ENCODE measurements around the gene IGLON5. TPM values are rescaled to one million over a fixed set of nuclear protein-coding genes. Genes with fewer than 3 reads are reported as not detected.
A peak's percentile ranks its signal among the peaks of the same experiment; 100 is the strongest.

Gene IGLON5
- polyA plus RNA-seq, 3 donors = 0.05 TPM; not detected in 2

- Mint-ChIP-seq H3K4me1 (peaks cover 28% of the 10 kb centered on the region), H3K27ac (peak overlapping the region in 2 of 7 donors; percentile 6 to 19), H3K36me3 (peaks cover 2% of the 10 kb centered on the region in 2 donors), H3K4me3 (peak overlapping the region in 1 of 2 donors; percentile 10), H3K27me3 (ENCODE audit: low read depth in 3 of 3) (peaks cover 46 to 62% (median 55%) of the 10 kb centered on the region in 3 donors), H3K9me3 (peaks cover 0 to 19% (median 3%) of the 10 kb centered on the region in 7 donors)
- no peak overlapping the region for H3K4me3 ChIP-seq (replicated peaks in 1 of 3; ENCODE audit: low read depth in 2 of 3, low read length in 3 of 3)
- DNase-seq = no peak
- peaks cover 13 to 28% of the 10 kb centered on the region in 2 donors for H3K4me1 ChIP-seq (ENCODE audit: control insufficient read depth in 1 of 2, insufficient read depth in 2 of 2, low read length in 2 of 2)
- no peak overlapping the region for H2AFZ ChIP-seq (ENCODE audit: insufficient read depth, low read depth, low read length, poor library complexity, severe bottlenecking)
- H3K27me3 ChIP-seq (ENCODE audit: control insufficient read depth in 2 of 2, insufficient read depth in 2 of 2, low read length in 2 of 2) = peaks cover 12 to 42% of the 10 kb centered on the region in 2 donors
- no peaks in the 10 kb centered on the region for H3K36me3 ChIP-seq (replicated peaks in 1 of 2; ENCODE audit: control insufficient read depth in 1 of 2, insufficient read depth in 2 of 2, low read length in 2 of 2)
- no peak overlapping the region for H3K9ac ChIP-seq (ENCODE audit: insufficient read depth, low read length, poor library complexity, severe bottlenecking)
- H4K20me1 ChIP-seq (ENCODE audit: insufficient read depth, low read length) = no peaks in the 10 kb centered on the region
- intact Hi-C loops (cut with micrococcal nuclease) = no loop called here
- H3K4me2 ChIP-seq (replicated peaks; ENCODE audit: extremely low read depth, low read length, poor library complexity, severe bottlenecking) = no peak overlapping the region
- no peak for TF ChIP-seq CTCF (IDR thresholded peaks at IDR 0.05)
- 79% methylated on average over 6 of the region's 6 CpGs for WGBS (ENCODE audit: insufficient coverage)
- no peaks in the 10 kb centered on the region for H3K9me3 ChIP-seq (replicated peaks in 1 of 2; ENCODE audit: control insufficient read depth in 1 of 2, insufficient read depth in 1 of 2, low read length in 2 of 2)
- H3K79me2 ChIP-seq (ENCODE audit: insufficient read depth, low read length) = no peaks in the 10 kb centered on the region
- H3K27ac ChIP-seq (ENCODE audit: low read depth in 1 of 2, low read length in 2 of 2) = no peak overlapping the region
These were observed 12.7 kb downstream of the IGLON5 start for GRCh38 chr19:51324167-51324481.

- H2AFZ ChIP-seq (ENCODE audit: insufficient read depth, low read depth, low read length, poor library complexity, severe bottlenecking) = no peak overlapping the region
- Mint-ChIP-seq H3K4me3 (peak overlapping the region in 1 of 2 donors; percentile 73), H3K36me3 (peaks cover 2% of the 10 kb centered on the region in 2 donors), H3K27ac (peak overlapping the region in 3 of 7 donors; percentile 62 to 68 (median 65)), H3K4me1 (peaks cover 28% of the 10 kb centered on the region), H3K9me3 (peaks cover 0 to 19% (median 4%) of the 10 kb centered on the region in 7 donors), H3K27me3 (ENCODE audit: low read depth in 3 of 3) (peaks cover 45 to 65% (median 50%) of the 10 kb centered on the region in 3 donors)
- WGBS (ENCODE audit: insufficient coverage) = 63% methylated on average over 24 of the region's 26 CpGs
- peaks cover 13 to 28% of the 10 kb centered on the region in 2 donors for H3K4me1 ChIP-seq (ENCODE audit: control insufficient read depth in 1 of 2, insufficient read depth in 2 of 2, low read length in 2 of 2)
- H3K36me3 ChIP-seq (replicated peaks in 1 of 2; ENCODE audit: control insufficient read depth in 1 of 2, insufficient read depth in 2 of 2, low read length in 2 of 2) = no peaks in the 10 kb centered on the region
- no peak overlapping the region for H3K4me2 ChIP-seq (replicated peaks; ENCODE audit: extremely low read depth, low read length, poor library complexity, severe bottlenecking)
- peaks cover 12 to 42% of the 10 kb centered on the region in 2 donors for H3K27me3 ChIP-seq (ENCODE audit: control insufficient read depth in 2 of 2, insufficient read depth in 2 of 2, low read length in 2 of 2)
- no peaks in the 10 kb centered on the region for H4K20me1 ChIP-seq (ENCODE audit: insufficient read depth, low read length)
- H3K27ac ChIP-seq (ENCODE audit: low read depth in 1 of 2, low read length in 2 of 2) = no peak overlapping the region
- no peak for TF ChIP-seq CTCF (IDR thresholded peaks at IDR 0.05)
- DNase-seq = peak; percentile 34 to 72 (median 52)
- no peak overlapping the region for H3K4me3 ChIP-seq (replicated peaks in 1 of 3; ENCODE audit: low read depth in 2 of 3, low read length in 3 of 3)
- no peaks in the 10 kb centered on the region for H3K9me3 ChIP-seq (replicated peaks in 1 of 2; ENCODE audit: control insufficient read depth in 1 of 2, insufficient read depth in 1 of 2, low read length in 2 of 2)
- intact Hi-C loops (cut with micrococcal nuclease) = loop anchor here in 1 of 2 donors (5.0 kb wide), 1 partner anchor 42 kb away; the partner anchor contains the start of genes CLDND2 and ETFB
- H3K9ac ChIP-seq (ENCODE audit: insufficient read depth, low read length, poor library complexity, severe bottlenecking) = no peak overlapping the region
- H3K79me2 ChIP-seq (ENCODE audit: insufficient read depth, low read length) = no peaks in the 10 kb centered on the region
These were observed 13.9 kb downstream of the IGLON5 start for GRCh38 chr19:51325161-51325976.
